ENCODE data around the gene ARHGAP15.

ARHGAP15 gene

GRCh38 chr2:143815082-143815481 is 685.9 kb downstream of the ARHGAP15 start:
- no peaks in the 10 kb centered on the region for H3K9me2 ChIP-seq (ENCODE audit: low read depth, low read length)
- peak overlapping the region; percentile 45 for H3K27ac ChIP-seq (ENCODE audit: low read depth, low read length, poor library complexity, severe bottlenecking)
- H3K79me2 ChIP-seq (ENCODE audit: insufficient read depth, low read length), result no peaks in the 10 kb centered on the region
- peak overlapping the region; percentile 9 for H2AFZ ChIP-seq (ENCODE audit: low read length)
- H3K27me3 ChIP-seq (ENCODE audit: insufficient read depth, low read length), result no peaks in the 10 kb centered on the region
- H3K4me1 ChIP-seq (ENCODE audit: insufficient read depth, low read length, severe bottlenecking), result peaks cover 28% of the 10 kb centered on the region
- no peaks in the 10 kb centered on the region for H4K20me1 ChIP-seq (ENCODE audit: insufficient read depth, low read length)
- TF ChIP-seq EZH2 (IDR thresholded peaks at IDR 0.05; ENCODE audit: borderline replicate concordance, low read length) (no peak), CTCF (IDR thresholded peaks at IDR 0.05; ENCODE audit: low read length) (no peak)
- H3K9me3 ChIP-seq (ENCODE audit: low read length), result no peaks in the 10 kb centered on the region
- H3K4me3 ChIP-seq (ENCODE audit: low read depth, low read length, poor library complexity, severe bottlenecking), result no peak overlapping the region
- H3K9ac ChIP-seq (ENCODE audit: low read length), result no peak overlapping the region
- peak overlapping the region; percentile 20; the same call in 1 of the 2 replicates for H3K4me2 ChIP-seq (ENCODE audit: low read length)
- H3F3A ChIP-seq (ENCODE audit: insufficient read depth, low read length), result no peaks in the 10 kb centered on the region
- no peaks in the 10 kb centered on the region for H3K36me3 ChIP-seq (ENCODE audit: insufficient read depth, low read length)

- H4K20me1 ChIP-seq (ENCODE audit: insufficient read depth, low read length), result no peaks in the 10 kb centered on the region
- H3K27ac ChIP-seq (ENCODE audit: low read depth, low read length, poor library complexity, severe bottlenecking), result no peak overlapping the region
- H3K36me3 ChIP-seq (ENCODE audit: insufficient read depth, low read length), result no peaks in the 10 kb centered on the region
- no peak overlapping the region for H3K9ac ChIP-seq (ENCODE audit: low read length)
- H3F3A ChIP-seq (ENCODE audit: insufficient read depth, low read length), result no peaks in the 10 kb centered on the region
- no peaks in the 10 kb centered on the region for H3K79me2 ChIP-seq (ENCODE audit: insufficient read depth, low read length)
- H3K4me3 ChIP-seq (ENCODE audit: low read depth, low read length, poor library complexity, severe bottlenecking), result no peak overlapping the region
- TF ChIP-seq EZH2 (IDR thresholded peaks at IDR 0.05; ENCODE audit: borderline replicate concordance, low read length), result no peak
- TF ChIP-seq CTCF (IDR thresholded peaks at IDR 0.05; ENCODE audit: low read length), result no peak
- H3K9me2 ChIP-seq (ENCODE audit: low read depth, low read length), result no peaks in the 10 kb centered on the region
- no peaks in the 10 kb centered on the region for H3K27me3 ChIP-seq (ENCODE audit: insufficient read depth, low read length)
- no peak overlapping the region for H3K4me2 ChIP-seq (ENCODE audit: low read length)
- H3K9me3 ChIP-seq (ENCODE audit: low read length), result no peaks in the 10 kb centered on the region
- peaks cover 41% of the 10 kb centered on the region for H3K4me1 ChIP-seq (ENCODE audit: insufficient read depth, low read length, severe bottlenecking)
- H2AFZ ChIP-seq (ENCODE audit: low read length), result no peak overlapping the region
Observed at GRCh38 chr2:143816916-143817315, 687.7 kb downstream of the ARHGAP15 start.
